ENCODE measurements around the gene RELN. TPM values are rescaled to one million over a fixed set of nuclear protein-coding genes. Genes with fewer than 3 reads are reported as not detected.

The RELN gene
- total RNA-seq, 1 experiment from 2014 or later, result 0.02 TPM

- no CpG with 5 or more reads among the region's 6 CpGs for WGBS (ENCODE audit: extremely low coverage, insufficient read length, low lambda C conversion rate)
- no peaks in the 10 kb centered on the region; a peak in 1 of 5 replicates for H3K9me3 Mint-ChIP-seq
- peaks cover 6 to 7% of the 10 kb centered on the region in 2 experiments for H3K4me1 Mint-ChIP-seq
- Histone ChIP-seq H3K9me3 (ENCODE audit: control insufficient read depth, low read depth, low read length) (no peaks in the 10 kb centered on the region), H3K14ac (ENCODE audit: insufficient read depth, low read length) (no peak overlapping the region), H2BK5ac (ENCODE audit: insufficient read length, low read length) (no peak overlapping the region), H2AK5ac (ENCODE audit: insufficient read length, low read length) (no peak overlapping the region), H4K5ac (ENCODE audit: insufficient read length, low read depth, low read length) (no peak overlapping the region), H3K27me3 (ENCODE audit: insufficient read depth, low read length) (peaks cover 19% of the 10 kb centered on the region), H3K9ac (ENCODE audit: extremely low read depth, insufficient read length, low read length) (no peak overlapping the region), H3K79me1 (ENCODE audit: insufficient read depth, low read depth, low read length, poor library complexity, severe bottlenecking) (no peaks in the 10 kb centered on the region), H4K8ac (replicated peaks; ENCODE audit: insufficient read length, low read depth, low read length) (no peak overlapping the region), H3T11ph (ENCODE audit: low read length) (no peak overlapping the region), H3K23ac (ENCODE audit: insufficient read length, low read depth, low read length) (no peak overlapping the region), H2BK12ac (ENCODE audit: insufficient read length, low read depth, low read length) (no peak overlapping the region), H3K4ac (ENCODE audit: low read depth, low read length) (no peak overlapping the region), H3K23me2 (ENCODE audit: insufficient read length, low read depth, low read length, poor library complexity, severe bottlenecking) (peaks cover 15% of the 10 kb centered on the region), H2BK15ac (ENCODE audit: low read depth, low read length) (no peak overlapping the region), H3K79me2 (ENCODE audit: insufficient read depth, low read length) (no peaks in the 10 kb centered on the region), H3K56ac (ENCODE audit: insufficient read length, low read depth, low read length) (no peak overlapping the region), H2AFZ (ENCODE audit: low read length) (no peak overlapping the region), H4K91ac (ENCODE audit: insufficient read length, low read depth, low read length) (no peak overlapping the region), H4K20me1 (ENCODE audit: control insufficient read depth, insufficient read depth, insufficient read length) (no peaks in the 10 kb centered on the region), H3K4me1 (ENCODE audit: insufficient read depth, low read length) (no peaks in the 10 kb centered on the region; the same call in 1 of the 2 replicates), H2BK20ac (ENCODE audit: low read depth, low read length, poor library complexity, severe bottlenecking) (no peak overlapping the region), H3K4me2 (ENCODE audit: insufficient read depth, insufficient read length, low read length) (no peak overlapping the region), H3K27ac (ENCODE audit: insufficient read length, low read depth, low read length) (no peak overlapping the region), H2BK120ac (ENCODE audit: low read depth, low read length, poor library complexity, severe bottlenecking) (no peak overlapping the region), H3K18ac (ENCODE audit: insufficient read length, low read depth, low read length) (no peak overlapping the region)
- peaks cover 79% of the 10 kb centered on the region for H3K27me3 Mint-ChIP-seq (ENCODE audit: low read depth)
- H3K27ac Mint-ChIP-seq, result no peak overlapping the region
- H3K36me3 Mint-ChIP-seq (ENCODE audit: insufficient read depth in 1 of 3, low read depth in 3 of 3), result no peaks in the 10 kb centered on the region; a peak in 1 of 7 replicates
- no peak for DNase-seq
- no peak for TF ChIP-seq CTCF (conservative IDR thresholded peaks at IDR 0.05)
- H3K4me3 Mint-ChIP-seq, result no peak overlapping the region
These were observed 3.8 kb downstream of the RELN start for GRCh38 chr7:103985565-103986126.

Data from H9 (cell line).